GM23338 (cell line): ENCODE measurements around the gene SPRY4. TPM values are rescaled to one million over a fixed set of nuclear protein-coding genes. Genes with fewer than 3 reads are reported as not detected.

Experiments
- ATAC-seq: fragments of 200-7000 bp; cut with Tn5 transposase; 3 replicates; pipeline ENCODE4 v1.9.1; 2020
- DNase-seq: peaks from one replicate; pipeline ENCODE4 v3.0.0-alpha.2; 2015; ENCODE audit warnings: low spot score
- H2AFZ ChIP-seq: fragments of 200-600 bp; sonication (generic); 2 replicates; pipeline ENCODE4 v1.8.0; 2016; ENCODE audit warnings: antibody characterized with exemption, mild to moderate bottlenecking, moderate library complexity
- H3F3A ChIP-seq: fragments of 200-600 bp; sonication (generic); replicated peaks from 2 replicates; pipeline ENCODE4 v1.8.0; 2017; ENCODE audit warnings: antibody characterized with exemption, mixed run types, low read depth
- H3K27ac ChIP-seq: fragments of 200-600 bp; sonication (generic); 2 replicates; pipeline ENCODE4 v1.6.1; 2016; ENCODE audit warnings: low read depth
- H3K27me3 ChIP-seq: fragments of 200-600 bp; sonication (generic); 2 replicates; pipeline ENCODE4 v1.8.0; 2016; ENCODE audit warnings: mild to moderate bottlenecking, mixed run types, moderate library complexity; ENCODE audit not compliant: insufficient read depth
- H3K36me3 ChIP-seq: fragments of 200-600 bp; sonication (generic); 2 replicates; pipeline ENCODE4 v1.8.0; 2016; ENCODE audit warnings: mild to moderate bottlenecking; ENCODE audit not compliant: insufficient read depth
- H3K4me1 ChIP-seq: fragments of 200-600 bp; sonication (generic); 2 replicates; pipeline ENCODE4 v1.8.0; 2016; ENCODE audit warnings: mild to moderate bottlenecking, moderate library complexity; ENCODE audit not compliant: insufficient read depth
- H3K4me2 ChIP-seq: fragments of 200-600 bp; sonication (generic); 2 replicates; pipeline ENCODE4 v1.7.1; 2017; ENCODE audit warnings: mixed run types
- H3K4me3 ChIP-seq: fragments of 200-600 bp; sonication (generic); 2 replicates; pipeline ENCODE4 v1.6.1; 2016; ENCODE audit warnings: mixed run types
- H3K79me2 ChIP-seq: fragments of 200-600 bp; sonication (generic); replicated peaks from 2 replicates; pipeline ENCODE4 v1.8.0; 2017; ENCODE audit warnings: mild to moderate bottlenecking; ENCODE audit not compliant: insufficient read depth
- H3K9me2 ChIP-seq: fragments of 200-600 bp; sonication (generic); 2 replicates; pipeline ENCODE4 v1.8.0; 2017; ENCODE audit not compliant: insufficient read depth
- H4K20me1 ChIP-seq: fragments of 200-600 bp; sonication (generic); replicated peaks from 2 replicates; pipeline ENCODE4 v1.8.0; 2017; ENCODE audit warnings: mild to moderate bottlenecking; ENCODE audit not compliant: insufficient read depth
- H3K27ac Mint-ChIP-seq: 2 replicates; pipeline ENCODE4 v1.8.0; 2020; ENCODE audit warnings: inconsistent platforms, mild to moderate bottlenecking, moderate library complexity, mixed read lengths
- H3K27me3 Mint-ChIP-seq: 3 replicates; pipeline ENCODE4 v1.8.0; 2022; ENCODE audit warnings: low read depth, mild to moderate bottlenecking, moderate library complexity, mixed read lengths, inconsistent platforms; ENCODE audit not compliant: insufficient read depth, poor library complexity
- H3K36me3 Mint-ChIP-seq: 3 replicates; pipeline ENCODE4 v1.8.0; 2021; ENCODE audit warnings: low read depth, mild to moderate bottlenecking, inconsistent platforms, moderate library complexity, mixed read lengths
- H3K4me1 Mint-ChIP-seq: 3 replicates; pipeline ENCODE4 v1.8.0; 2020; ENCODE audit warnings: mild to moderate bottlenecking, inconsistent platforms, mixed read lengths
- H3K4me3 Mint-ChIP-seq: 3 replicates; pipeline ENCODE4 v1.8.0; 2021; ENCODE audit warnings: moderate library complexity, mild to moderate bottlenecking, inconsistent platforms, mixed read lengths
- H3K9me3 Mint-ChIP-seq: 3 replicates; pipeline ENCODE4 v1.8.0; 2020; ENCODE audit warnings: moderate library complexity, mild to moderate bottlenecking, inconsistent platforms, mixed read lengths
- CREB1 ChIP-seq: fragments of 250-450 bp; sonication (Bioruptor Pico); IDR thresholded peaks from 2 replicates; pipeline ENCODE4 v1.5.0; 2020; ENCODE audit warnings: low read depth, mild to moderate bottlenecking, moderate library complexity
- EZH2 ChIP-seq: fragments of 200-600 bp; sonication (generic); IDR thresholded peaks from one replicate; pipeline ENCODE4 v1.8.0; 2017; ENCODE audit warnings: antibody characterized with exemption, mild to moderate bottlenecking, low read depth; ENCODE audit not compliant: unreplicated experiment
- EZH2phosphoT487 ChIP-seq: fragments of 200-600 bp; sonication (generic); IDR thresholded peaks from one replicate; pipeline ENCODE4 v1.8.1; 2018; ENCODE audit warnings: antibody characterized with exemption; ENCODE audit not compliant: unreplicated experiment
- JUNB ChIP-seq: IDR thresholded peaks from one replicate; pipeline ENCODE4 v1.6.1; 2016; ENCODE audit warnings: antibody characterized with exemption; ENCODE audit not compliant: unreplicated experiment
- NANOG ChIP-seq: IDR thresholded peaks from 2 replicates; pipeline ENCODE4 v1.6.1; 2016; ENCODE audit warnings: antibody characterized with exemption, borderline replicate concordance
- POLR2AphosphoS5 ChIP-seq: IDR thresholded peaks from 2 replicates; pipeline ENCODE4 v1.6.1; 2016; ENCODE audit warnings: antibody characterized with exemption, low read depth
- STAT1 ChIP-seq: IDR thresholded peaks from one replicate; pipeline ENCODE4 v1.6.1; 2016; ENCODE audit warnings: antibody characterized with exemption; ENCODE audit not compliant: unreplicated experiment
- ZNF114 ChIP-seq: fragments of 250-450 bp; sonication (Bioruptor Pico); IDR thresholded peaks from 2 replicates; pipeline ENCODE4 v1.5.0; 2020; ENCODE audit warnings: mild to moderate bottlenecking, moderate library complexity
- polyA plus RNA-seq: library from polyadenylated mRNA; unstranded; fragments of >200 nt; fragmentation: Nextera tagmentation; extraction: Ambion mirVana; gene quantifications from 2 replicates; pipeline ENCODE4 v1.2.1, GENCODE V29; 2016
- total RNA-seq: library from RNA; depleted of rRNA; stranded (reverse); fragments of >200 nt; shearing (Covaris generic); gene quantifications from 2 replicates; pipeline ENCODE4 v1.2.3, GENCODE V29; 2014
- TF ChIP-seq, protein P1 (sequence below), 2 experiments: fragments of 200-600 bp in 1 of 2; sonication (generic) in 1 of 2; conservative IDR thresholded peaks; 2 replicates each; pipeline versions ENCODE4 v1.5.1 to v1.6.1; 2016 to 2017; ENCODE audit warnings: antibody characterized with exemption in 2 of 2, low read depth in 2 of 2, mild to moderate bottlenecking in 2 of 2, moderate library complexity in 1 of 2
- TF ChIP-seq, protein P2 (sequence below): IDR thresholded peaks from 2 replicates; pipeline ENCODE4 v1.6.1; 2016; ENCODE audit warnings: antibody characterized with exemption

SPRY4 gene
- total and polyA plus RNA-seq, 2 experiments from 2014 or later = 70.6 to 240 TPM

DNA sequence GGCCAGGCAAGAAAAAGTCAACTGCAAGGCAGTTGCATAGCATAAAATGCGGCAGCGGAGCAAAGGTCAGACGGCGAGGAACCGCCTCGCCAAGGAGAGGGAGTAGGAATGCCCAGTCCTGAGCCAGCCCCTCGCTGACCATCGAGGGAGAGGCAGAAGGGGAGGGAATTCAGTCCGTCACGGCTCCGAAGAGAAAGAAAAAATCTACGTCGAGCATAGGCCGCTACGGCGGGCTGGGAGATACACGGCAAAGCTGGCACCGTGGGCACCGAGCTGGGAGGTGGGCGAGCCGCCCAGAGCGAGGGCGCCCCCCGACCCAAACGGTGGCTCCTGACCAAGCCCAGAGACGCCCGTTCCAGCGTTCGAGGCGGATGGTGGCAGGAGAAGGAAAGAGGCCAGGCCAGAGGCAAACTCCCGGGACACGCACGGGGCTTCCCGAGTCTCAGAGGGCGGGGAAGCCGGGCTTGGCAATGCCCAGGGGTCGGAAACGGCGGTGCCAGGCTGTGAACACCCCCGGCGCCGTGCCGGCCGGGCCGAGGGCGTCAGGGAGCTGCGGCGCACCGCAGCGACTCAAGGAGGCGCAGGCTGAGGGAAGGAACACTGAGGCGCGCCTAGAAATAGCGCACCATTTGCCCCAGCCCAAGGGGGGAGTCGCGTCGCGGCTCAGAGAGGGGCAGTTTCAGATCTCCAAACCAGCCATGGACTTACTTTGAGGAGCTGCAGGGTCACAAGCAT is 518 bp downstream of the SPRY4 start:
- peak overlapping the region; percentile 90 for H3K27ac Mint-ChIP-seq
- peaks cover 25% of the 10 kb centered on the region for H3K36me3 ChIP-seq
- peaks cover 73% of the 10 kb centered on the region for H3K79me2 ChIP-seq
- no peaks in the 10 kb centered on the region for H3K27me3 ChIP-seq
- peak; percentile 14 for ATAC-seq
- H2AFZ ChIP-seq = no peak overlapping the region
- peaks cover 55% of the 10 kb centered on the region for H3K4me1 ChIP-seq
- H3K36me3 Mint-ChIP-seq = peaks cover 52% of the 10 kb centered on the region
- peak overlapping the region; percentile 98 for H3K4me3 ChIP-seq
- H3F3A ChIP-seq = peaks cover 55% of the 10 kb centered on the region
- H3K9me2 ChIP-seq = no peaks in the 10 kb centered on the region
- H3K27ac ChIP-seq = peak overlapping the region; percentile 81; the same call in 1 of the 2 replicates
- H3K27me3 Mint-ChIP-seq = peaks cover 25% of the 10 kb centered on the region
- no peak for TF ChIP-seq ZNF114 (CRISPR knock-in tag)
- TF ChIP-seq, protein P1, sequence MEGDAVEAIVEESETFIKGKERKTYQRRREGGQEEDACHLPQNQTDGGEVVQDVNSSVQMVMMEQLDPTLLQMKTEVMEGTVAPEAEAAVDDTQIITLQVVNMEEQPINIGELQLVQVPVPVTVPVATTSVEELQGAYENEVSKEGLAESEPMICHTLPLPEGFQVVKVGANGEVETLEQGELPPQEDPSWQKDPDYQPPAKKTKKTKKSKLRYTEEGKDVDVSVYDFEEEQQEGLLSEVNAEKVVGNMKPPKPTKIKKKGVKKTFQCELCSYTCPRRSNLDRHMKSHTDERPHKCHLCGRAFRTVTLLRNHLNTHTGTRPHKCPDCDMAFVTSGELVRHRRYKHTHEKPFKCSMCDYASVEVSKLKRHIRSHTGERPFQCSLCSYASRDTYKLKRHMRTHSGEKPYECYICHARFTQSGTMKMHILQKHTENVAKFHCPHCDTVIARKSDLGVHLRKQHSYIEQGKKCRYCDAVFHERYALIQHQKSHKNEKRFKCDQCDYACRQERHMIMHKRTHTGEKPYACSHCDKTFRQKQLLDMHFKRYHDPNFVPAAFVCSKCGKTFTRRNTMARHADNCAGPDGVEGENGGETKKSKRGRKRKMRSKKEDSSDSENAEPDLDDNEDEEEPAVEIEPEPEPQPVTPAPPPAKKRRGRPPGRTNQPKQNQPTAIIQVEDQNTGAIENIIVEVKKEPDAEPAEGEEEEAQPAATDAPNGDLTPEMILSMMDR (conservative IDR thresholded peaks at IDR 0.05; ENCODE audit: low read depth in 2 of 2) = peak; percentile 6 to 18; a peak in 1 of 4 replicates
- no peak for DNase-seq
- H3K4me1 Mint-ChIP-seq = peaks cover 50% of the 10 kb centered on the region
- H3K4me2 ChIP-seq = peak overlapping the region; percentile 100
- peak overlapping the region; percentile 100 for H3K4me3 Mint-ChIP-seq
- peaks cover 50% of the 10 kb centered on the region for H4K20me1 ChIP-seq
- H3K9me3 Mint-ChIP-seq = peaks cover 7% of the 10 kb centered on the region

DNA sequence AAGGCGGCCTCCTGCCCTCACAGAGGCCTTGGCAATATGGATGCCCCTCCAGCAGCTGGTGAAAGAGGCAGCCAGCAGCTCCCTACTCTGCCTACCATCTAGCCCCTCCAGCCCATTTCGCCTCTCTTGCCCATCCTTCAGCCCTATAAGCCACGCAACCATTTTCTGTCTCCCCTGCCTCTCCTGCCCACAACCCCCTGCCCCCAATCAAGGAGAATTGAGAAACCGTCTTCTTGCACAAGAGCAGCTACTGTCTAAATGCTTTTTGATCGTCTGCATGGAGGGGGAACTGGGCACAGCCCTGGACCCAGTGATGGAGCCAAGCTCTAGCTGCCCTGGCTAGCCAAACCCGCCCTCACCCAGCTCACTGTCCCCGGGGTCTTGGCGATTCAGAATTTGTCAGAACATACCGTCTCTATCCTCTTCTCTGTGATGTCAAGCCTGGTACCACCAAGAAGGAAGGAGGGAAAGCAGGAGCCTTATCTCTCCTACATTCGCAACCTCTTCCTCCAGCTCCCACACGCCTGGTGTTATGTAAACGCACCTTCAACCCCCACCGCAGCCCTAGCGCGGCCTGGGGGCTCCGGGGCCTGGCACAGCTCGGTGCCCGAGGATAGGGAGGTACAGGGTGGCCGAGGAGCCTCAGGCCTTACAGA is 1.2 kb downstream of the SPRY4 start:
- H3K27me3 Mint-ChIP-seq = peaks cover 26% of the 10 kb centered on the region
- H4K20me1 ChIP-seq = peaks cover 57% of the 10 kb centered on the region

DNA sequence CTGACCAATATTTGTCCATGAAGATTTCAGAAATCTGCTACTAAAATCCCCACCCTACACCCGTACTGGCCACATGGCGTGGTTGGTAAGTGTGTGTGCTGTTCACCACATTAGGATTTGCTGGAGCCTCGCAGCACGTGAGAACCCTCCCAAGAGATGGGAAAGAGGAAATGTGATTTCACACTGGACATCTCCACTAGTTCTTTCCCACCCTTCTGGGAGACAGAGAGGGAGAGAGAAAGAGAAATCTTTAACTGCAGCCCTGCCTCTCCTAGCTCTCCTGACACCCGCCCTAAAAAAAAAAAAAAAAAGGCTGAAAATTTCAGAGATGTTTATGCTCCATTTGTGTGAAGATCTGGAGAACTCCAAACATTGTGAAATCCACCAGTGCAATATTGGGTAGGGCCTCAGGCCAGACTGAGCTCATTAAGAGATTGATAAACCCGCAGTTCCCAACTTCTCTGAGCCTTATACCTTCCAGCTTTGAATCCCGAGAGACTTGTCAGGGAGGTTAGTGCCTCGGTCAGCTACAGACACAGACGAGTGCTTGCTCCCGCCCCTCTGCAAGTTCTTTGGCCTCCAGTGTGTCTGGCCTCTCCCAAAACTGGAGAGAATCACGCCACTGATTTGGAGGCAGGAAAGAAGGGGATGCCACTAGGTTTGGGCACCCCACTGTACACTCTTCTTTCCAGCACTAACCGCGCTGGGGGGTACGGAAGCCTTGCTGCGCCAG is 1.9 kb downstream of the SPRY4 start:
- H3K27me3 ChIP-seq = no peaks in the 10 kb centered on the region
- no peak overlapping the region for H3K27ac ChIP-seq
- DNase-seq (no peak), ATAC-seq (no peak)
- peaks cover 62% of the 10 kb centered on the region for H3K36me3 Mint-ChIP-seq
- H3K9me3 Mint-ChIP-seq = peaks cover 7% of the 10 kb centered on the region
- H3K4me1 ChIP-seq = peaks cover 55% of the 10 kb centered on the region
- TF ChIP-seq CREB1 (CRISPR knock-in tag) (no peak), STAT1 (no peak), JUNB (no peak), EZH2 (no peak), EZH2phosphoT487 (no peak), NANOG (no peak)
- TF ChIP-seq, protein P2, sequence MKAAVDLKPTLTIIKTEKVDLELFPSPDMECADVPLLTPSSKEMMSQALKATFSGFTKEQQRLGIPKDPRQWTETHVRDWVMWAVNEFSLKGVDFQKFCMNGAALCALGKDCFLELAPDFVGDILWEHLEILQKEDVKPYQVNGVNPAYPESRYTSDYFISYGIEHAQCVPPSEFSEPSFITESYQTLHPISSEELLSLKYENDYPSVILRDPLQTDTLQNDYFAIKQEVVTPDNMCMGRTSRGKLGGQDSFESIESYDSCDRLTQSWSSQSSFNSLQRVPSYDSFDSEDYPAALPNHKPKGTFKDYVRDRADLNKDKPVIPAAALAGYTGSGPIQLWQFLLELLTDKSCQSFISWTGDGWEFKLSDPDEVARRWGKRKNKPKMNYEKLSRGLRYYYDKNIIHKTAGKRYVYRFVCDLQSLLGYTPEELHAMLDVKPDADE = no peak
- TF ChIP-seq, protein P1 (conservative IDR thresholded peaks at IDR 0.05; ENCODE audit: low read depth in 2 of 2) = no peak
- H2AFZ ChIP-seq = no peak overlapping the region
- peak overlapping the region; percentile 100 for H3K4me2 ChIP-seq
- peaks cover 54% of the 10 kb centered on the region for H3K4me1 Mint-ChIP-seq
- peaks cover 26% of the 10 kb centered on the region for H3K27me3 Mint-ChIP-seq
- no peaks in the 10 kb centered on the region for H3K9me2 ChIP-seq
- H3K27ac Mint-ChIP-seq = peak overlapping the region; percentile 77
- H3K4me3 Mint-ChIP-seq = peak overlapping the region; percentile 100
- H3K79me2 ChIP-seq = peaks cover 73% of the 10 kb centered on the region
- peak overlapping the region; percentile 98 for H3K4me3 ChIP-seq
- peaks cover 53% of the 10 kb centered on the region for H3F3A ChIP-seq
- peaks cover 64% of the 10 kb centered on the region for H4K20me1 ChIP-seq
- H3K36me3 ChIP-seq = peaks cover 37% of the 10 kb centered on the region

More for the DNA sequence above, 1.2 kb downstream of the SPRY4 start:
- Histone ChIP-seq H3K27ac (no peak overlapping the region), H2AFZ (no peak overlapping the region), H3F3A (peaks cover 50% of the 10 kb centered on the region), H3K9me2 (no peaks in the 10 kb centered on the region), H3K79me2 (peaks cover 73% of the 10 kb centered on the region), H3K36me3 (peaks cover 31% of the 10 kb centered on the region), H3K4me2 (peak overlapping the region; percentile 100), H3K27me3 (no peaks in the 10 kb centered on the region), H3K4me3 (peak overlapping the region; percentile 98), H3K4me1 (peaks cover 55% of the 10 kb centered on the region)
- ATAC-seq (no peak), DNase-seq (no peak)
- Mint-ChIP-seq H3K4me1 (peaks cover 51% of the 10 kb centered on the region), H3K4me3 (peak overlapping the region; percentile 100), H3K9me3 (peaks cover 7% of the 10 kb centered on the region), H3K36me3 (peaks cover 55% of the 10 kb centered on the region), H3K27ac (peak overlapping the region; percentile 77)
- TF ChIP-seq POLR2AphosphoS5 (peak; percentile 38; the same call in 1 of the 2 replicates), ZNF114 (CRISPR knock-in tag) (no peak)
